ENCODE measurements around the gene PHLPP1. TPM values are rescaled to one million over a fixed set of nuclear protein-coding genes. Genes with fewer than 3 reads are reported as not detected.

The PHLPP1 gene
- total RNA-seq, 2 experiments from 2014 or later: 6.8 to 7.1 TPM

GRCh38 chr18:63002803-63003445 is 287.6 kb downstream of the PHLPP1 start:
- H3K27me3 Mint-ChIP-seq: no peaks in the 10 kb centered on the region

GRCh38 chr18:63003899-63004298 is 288.6 kb downstream of the PHLPP1 start:
- no peak for TF ChIP-seq CTCF (IDR thresholded peaks at IDR 0.05)
- H3K4me3 Mint-ChIP-seq: no peak overlapping the region
- Histone ChIP-seq H3K9me3 (ENCODE audit: control insufficient read depth in 1 of 2, insufficient read depth in 1 of 2, low read length in 2 of 2) (no peaks in the 10 kb centered on the region), H3K27ac (ENCODE audit: low read depth in 1 of 2, low read length in 2 of 2) (no peak overlapping the region), H3K36me3 (ENCODE audit: insufficient read depth, low read length) (no peaks in the 10 kb centered on the region), H3K4me3 (ENCODE audit: low read length) (no peak overlapping the region), H3K4me1 (ENCODE audit: insufficient read depth, low read length) (no peaks in the 10 kb centered on the region), H3K27me3 (ENCODE audit: control insufficient read depth in 1 of 2, insufficient read depth in 2 of 2, low read length in 2 of 2) (no peaks in the 10 kb centered on the region)
- DNase-seq (no peak), ATAC-seq (ENCODE audit: poor library complexity) (no peak)
- H3K9me3 Mint-ChIP-seq: no peaks in the 10 kb centered on the region
- ChIA-PET CTCF (no interaction called here), POLR2A (no interaction called here)
- no peaks in the 10 kb centered on the region for H3K36me3 Mint-ChIP-seq (ENCODE audit: low read depth)
- H3K27ac Mint-ChIP-seq: no peak overlapping the region
- H3K4me1 Mint-ChIP-seq (ENCODE audit: low read depth): no peaks in the 10 kb centered on the region
- intact Hi-C loops (cut with DNase I, micrococcal nuclease): no loop called here
- H3K27me3 Mint-ChIP-seq: no peaks in the 10 kb centered on the region

More at GRCh38 chr18:63002803-63003445, 287.6 kb downstream of the PHLPP1 start:
- Mint-ChIP-seq H3K36me3 (ENCODE audit: low read depth) (no peaks in the 10 kb centered on the region), H3K27ac (no peak overlapping the region), H3K4me3 (no peak overlapping the region), H3K4me1 (ENCODE audit: low read depth) (no peaks in the 10 kb centered on the region), H3K9me3 (no peaks in the 10 kb centered on the region)
- H3K27me3 ChIP-seq (ENCODE audit: control insufficient read depth in 1 of 2, insufficient read depth in 2 of 2, low read length in 2 of 2): no peaks in the 10 kb centered on the region
- no peaks in the 10 kb centered on the region for H3K36me3 ChIP-seq (ENCODE audit: insufficient read depth, low read length)
- TF ChIP-seq CTCF (IDR thresholded peaks at IDR 0.05): no peak
- H3K4me1 ChIP-seq (ENCODE audit: insufficient read depth, low read length): no peaks in the 10 kb centered on the region
- no peak for DNase-seq
- ChIA-PET CTCF (no interaction called here), POLR2A (no interaction called here)
- H3K4me3 ChIP-seq (ENCODE audit: low read length): no peak overlapping the region
- no peak for ATAC-seq (ENCODE audit: poor library complexity)
- intact Hi-C loops (cut with DNase I, micrococcal nuclease): no loop called here
- H3K27ac ChIP-seq (ENCODE audit: low read depth in 1 of 2, low read length in 2 of 2): no peak overlapping the region
- no peaks in the 10 kb centered on the region for H3K9me3 ChIP-seq (ENCODE audit: control insufficient read depth in 1 of 2, insufficient read depth in 1 of 2, low read length in 2 of 2)

- Histone ChIP-seq H3K4me3 (ENCODE audit: low read length) (no peak overlapping the region), H3K4me1 (ENCODE audit: insufficient read depth, low read length) (no peaks in the 10 kb centered on the region), H3K27me3 (ENCODE audit: control insufficient read depth in 1 of 2, insufficient read depth in 2 of 2, low read length in 2 of 2) (no peaks in the 10 kb centered on the region), H3K36me3 (ENCODE audit: insufficient read depth, low read length) (no peaks in the 10 kb centered on the region), H3K27ac (ENCODE audit: low read depth in 1 of 2, low read length in 2 of 2) (no peak overlapping the region), H3K9me3 (ENCODE audit: control insufficient read depth in 1 of 2, insufficient read depth in 1 of 2, low read length in 2 of 2) (no peaks in the 10 kb centered on the region)
- ChIA-PET CTCF (interaction anchor here (1.0 kb wide), 1 partner anchor 435 kb away, joined by 3 read pairs; no protein-coding TSS in a partner anchor), POLR2A (no interaction called here)
- ATAC-seq (ENCODE audit: poor library complexity): no peak
- Mint-ChIP-seq H3K4me1 (ENCODE audit: low read depth) (no peaks in the 10 kb centered on the region), H3K27me3 (no peaks in the 10 kb centered on the region), H3K9me3 (no peaks in the 10 kb centered on the region), H3K36me3 (ENCODE audit: low read depth) (no peaks in the 10 kb centered on the region), H3K4me3 (no peak overlapping the region), H3K27ac (no peak overlapping the region)
- intact Hi-C loops (cut with DNase I, micrococcal nuclease): no loop called here
- DNase-seq: no peak
- no peak for TF ChIP-seq CTCF (IDR thresholded peaks at IDR 0.05)
These were observed 289.2 kb downstream of the PHLPP1 start for GRCh38 chr18:63004466-63005089.
